GM19395 (cell line): Measurements from ENCODE around the gene TSEN34.

ENCODE experiments used
- ATAC-seq: cut with Tn5 transposase; IDR thresholded peaks from one replicate; pipeline ENCODE4 v1.9.1; 2021; ENCODE audit warnings: mild to moderate bottlenecking, moderate library complexity; ENCODE audit not compliant: unreplicated experiment

Gene TSEN34

DNA sequence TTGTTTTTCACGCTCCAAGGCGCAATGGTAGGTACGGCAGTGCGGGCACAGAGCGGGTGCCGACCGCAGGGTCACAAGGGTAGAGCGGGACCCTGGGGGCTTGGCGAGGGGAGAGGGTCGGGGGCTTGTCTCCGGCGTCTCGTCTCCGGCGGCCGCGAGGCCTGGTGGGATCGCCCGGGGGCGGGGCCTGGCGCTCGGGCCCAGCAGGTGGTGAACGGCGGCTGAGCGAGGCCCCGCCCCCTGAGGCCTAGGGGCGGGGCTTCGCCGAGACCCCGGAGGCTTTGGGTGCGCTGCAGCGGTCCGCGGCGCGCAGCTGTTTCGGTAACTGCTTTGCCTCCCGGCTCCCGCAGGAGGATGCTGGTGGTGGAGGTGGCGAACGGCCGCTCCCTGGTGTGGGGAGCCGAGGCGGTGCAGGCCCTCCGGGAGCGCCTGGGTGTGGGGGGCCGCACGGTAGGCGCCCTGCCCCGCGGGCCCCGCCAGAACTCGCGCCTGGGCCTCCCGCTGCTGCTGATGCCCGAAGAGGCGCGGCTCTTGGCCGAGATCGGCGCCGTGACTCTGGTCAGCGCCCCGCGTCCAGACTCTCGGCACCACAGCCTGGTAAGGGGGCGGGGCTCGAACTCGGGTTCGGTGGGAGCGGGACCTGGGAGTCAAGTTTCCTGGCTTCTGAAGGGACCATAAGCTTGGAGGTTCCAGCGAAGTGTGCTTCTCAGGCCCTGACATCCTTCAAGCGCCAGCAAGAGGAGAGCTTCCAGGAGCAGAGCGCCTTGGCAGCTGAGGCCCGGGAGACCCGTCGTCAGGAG lies at the start of gene TSEN34:
TSEN34 (plus strand) TSS at position 298 of the 800 bp plus-strand sequence; CDS start at position 355, 57 bp downstream.
- peak; percentile 27 for ATAC-seq

DNA sequence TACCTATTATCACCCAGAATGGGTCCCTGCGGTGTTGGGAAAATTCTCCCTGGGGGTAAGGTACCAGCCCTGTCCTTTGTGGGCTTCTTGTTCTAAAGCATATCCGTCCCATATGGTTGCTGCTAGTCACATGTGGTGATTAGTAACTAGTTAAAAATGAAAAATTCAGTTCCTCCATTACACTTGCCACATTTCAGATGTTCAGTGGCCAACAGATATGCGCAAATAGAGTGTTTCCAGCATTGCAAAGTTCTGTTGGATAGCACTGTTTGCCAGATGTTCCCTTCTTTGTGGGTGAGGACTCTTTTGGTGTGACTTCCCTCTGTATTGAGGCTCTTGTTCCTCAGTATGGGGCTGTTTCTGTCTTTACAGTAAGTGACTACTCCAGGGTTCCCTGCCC lies 49.8 kb upstream of the TSEN34 start:
- no peak for ATAC-seq

DNA sequence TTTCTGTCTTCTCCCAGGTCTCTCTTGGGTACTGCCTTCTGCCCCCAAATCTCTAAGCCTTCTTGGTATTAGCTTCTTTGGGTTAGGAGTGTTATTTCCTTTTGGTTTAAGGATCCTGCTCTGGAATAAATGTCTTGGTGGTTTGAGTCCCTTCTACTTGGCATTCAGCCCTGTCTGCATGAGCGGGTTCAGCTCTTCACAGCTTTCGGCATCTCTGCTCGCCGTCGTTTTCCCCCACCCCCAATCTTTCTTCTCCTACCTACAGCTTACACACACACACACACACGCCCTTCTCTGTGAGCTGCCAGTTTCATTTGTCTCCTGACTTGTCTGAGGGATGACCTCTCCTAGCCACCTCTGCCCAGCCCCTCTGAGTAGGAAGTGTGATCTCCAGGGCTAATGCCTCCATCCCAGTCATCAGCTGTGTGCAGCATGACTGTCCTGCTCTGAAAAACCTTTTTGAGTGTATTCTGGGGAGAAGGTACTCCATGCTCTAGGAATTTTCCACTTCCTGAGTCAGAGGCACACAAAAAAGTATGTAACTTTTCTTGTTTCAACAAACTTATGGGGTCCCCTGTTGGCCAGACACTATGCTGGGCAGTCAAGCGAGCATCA lies 48.8 kb upstream of the TSEN34 start:
- no peak for ATAC-seq

DNA sequence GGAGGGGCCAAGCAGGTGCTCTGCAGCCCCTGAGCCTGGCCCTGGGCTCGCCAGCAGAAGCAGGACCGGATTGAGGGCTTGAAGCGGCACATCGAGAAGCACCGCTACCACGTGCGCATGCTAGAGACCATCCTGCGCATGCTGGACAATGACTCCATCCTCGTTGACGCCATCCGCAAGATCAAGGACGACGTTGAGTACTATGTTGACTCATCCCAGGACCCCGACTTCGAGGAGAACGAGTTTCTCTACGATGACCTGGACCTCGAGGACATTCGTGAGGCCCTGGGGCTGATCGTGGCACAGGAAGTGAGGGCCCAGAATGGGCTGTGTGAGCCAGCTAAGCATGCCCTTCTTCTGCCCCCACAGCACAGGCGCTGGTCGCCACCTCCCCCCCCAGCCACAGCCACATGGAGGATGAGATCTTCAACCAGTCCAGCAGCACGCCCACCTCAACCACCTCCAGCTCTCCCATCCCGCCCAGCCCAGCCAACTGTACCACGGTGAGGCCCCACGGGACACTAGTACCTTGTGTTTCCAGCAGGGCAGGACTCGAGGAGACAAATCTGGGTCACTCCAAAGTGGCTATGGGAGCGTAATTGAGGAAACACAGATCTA lies 45.5 kb upstream of the TSEN34 start:
- ATAC-seq = no peak

DNA sequence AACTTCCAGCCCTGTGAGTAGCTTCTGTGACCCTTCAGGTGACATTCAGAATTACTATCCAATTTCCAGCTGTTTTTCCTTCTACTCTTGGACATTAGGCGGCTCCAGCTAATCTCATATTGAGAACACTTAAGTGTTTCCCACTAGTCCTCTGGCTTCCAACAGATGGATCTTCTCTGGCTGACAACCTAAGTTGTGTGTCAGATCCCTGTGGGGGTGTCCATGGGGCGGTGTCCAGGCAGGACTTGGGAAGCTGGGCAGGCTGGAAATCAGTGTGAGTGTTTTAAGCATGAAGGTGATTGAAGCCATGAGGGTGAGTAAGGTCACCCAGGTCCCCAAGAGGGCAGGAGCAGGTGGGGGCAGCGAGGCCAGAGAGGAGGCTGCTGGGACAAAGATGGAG lies 43.4 kb upstream of the TSEN34 start:
- no peak for ATAC-seq

DNA sequence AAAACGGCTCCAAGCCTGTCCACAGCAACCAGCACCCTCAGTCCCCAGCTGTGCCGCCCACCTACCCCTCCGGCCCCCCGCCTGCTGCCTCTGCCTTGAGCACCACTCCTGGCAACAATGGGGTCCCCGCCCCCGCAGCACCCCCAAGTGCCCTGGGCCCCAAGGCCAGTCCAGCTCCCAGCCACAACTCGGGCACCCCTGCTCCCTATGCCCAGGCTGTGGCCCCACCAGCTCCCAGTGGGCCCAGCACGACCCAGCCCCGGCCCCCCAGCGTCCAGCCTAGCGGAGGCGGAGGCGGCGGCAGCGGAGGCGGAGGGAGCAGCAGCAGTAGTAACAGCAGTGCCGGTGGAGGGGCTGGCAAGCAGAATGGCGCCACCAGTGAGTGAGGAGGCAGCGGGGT lies 43.0 kb upstream of the TSEN34 start:
- no peak for ATAC-seq

DNA sequence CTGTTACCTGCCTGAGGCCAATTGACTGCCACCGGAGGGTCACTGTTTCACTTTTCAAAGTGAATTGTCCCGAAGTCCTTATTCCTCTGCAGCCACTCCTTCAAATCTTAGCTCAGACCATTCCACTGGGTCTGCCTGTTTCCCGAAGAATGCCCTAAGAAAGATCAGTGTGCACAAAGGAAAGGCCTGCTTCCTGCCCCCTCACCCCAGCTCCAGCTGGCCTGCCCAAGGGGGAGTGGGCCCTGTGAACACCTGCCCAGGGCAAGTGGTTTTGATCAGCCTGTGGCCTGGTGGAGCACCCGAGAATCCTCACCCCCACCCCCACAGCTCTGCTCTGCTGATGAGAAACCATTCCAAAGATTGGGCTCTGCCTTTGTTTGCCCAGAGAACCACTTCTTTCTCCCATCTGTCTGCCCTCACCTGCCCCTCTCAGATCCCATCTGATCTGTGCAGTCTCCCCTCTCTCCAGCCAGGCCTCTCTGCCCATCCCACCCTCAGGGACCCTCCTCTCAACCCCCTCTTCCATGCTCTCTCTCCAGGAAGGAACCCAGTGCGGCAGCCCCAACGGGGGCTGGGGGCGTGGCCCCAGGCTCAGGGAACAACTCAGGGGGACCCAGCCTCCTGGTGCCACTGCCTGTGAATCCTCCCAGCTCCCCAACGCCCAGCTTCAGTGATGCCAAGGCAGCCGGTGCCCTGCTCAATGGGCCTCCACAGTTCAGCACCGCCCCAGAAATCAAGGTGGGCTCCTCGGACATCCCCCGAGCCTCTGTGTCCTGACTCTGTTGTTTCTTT lies 41.9 kb upstream of the TSEN34 start:
- ATAC-seq = no peak

DNA sequence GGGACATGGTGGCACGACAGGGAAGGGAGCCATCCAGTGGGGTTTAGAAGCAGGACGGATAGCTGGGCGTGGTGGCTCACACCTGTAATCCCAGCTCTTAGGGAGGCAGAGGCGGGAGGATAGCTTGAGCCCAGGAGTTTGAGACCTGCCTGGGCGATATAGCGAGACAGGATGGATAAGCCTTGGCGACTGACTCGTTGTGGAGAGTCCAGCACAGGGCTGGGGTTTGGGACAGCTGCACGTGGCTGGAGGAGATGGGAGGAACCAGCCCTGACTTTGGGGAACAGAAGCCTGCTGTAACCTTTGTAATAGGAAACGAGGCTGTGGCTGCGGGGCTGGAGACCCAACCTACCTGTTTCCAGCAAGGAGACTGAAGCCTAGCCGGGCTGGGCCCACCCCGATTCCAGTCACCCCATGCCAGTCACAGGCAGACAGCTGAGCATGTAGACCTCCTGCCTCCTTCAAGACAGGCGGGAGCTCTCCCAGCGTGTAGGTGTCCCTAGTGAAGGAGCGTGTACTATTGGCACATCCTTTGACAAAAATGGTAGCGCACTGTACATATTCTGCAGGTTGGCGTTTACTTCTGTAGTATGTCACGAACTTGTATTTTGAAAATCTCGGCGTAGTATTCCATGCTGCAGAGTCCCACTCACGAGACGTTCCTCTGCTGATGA lies 39.6 kb upstream of the TSEN34 start:
- ATAC-seq = no peak

DNA sequence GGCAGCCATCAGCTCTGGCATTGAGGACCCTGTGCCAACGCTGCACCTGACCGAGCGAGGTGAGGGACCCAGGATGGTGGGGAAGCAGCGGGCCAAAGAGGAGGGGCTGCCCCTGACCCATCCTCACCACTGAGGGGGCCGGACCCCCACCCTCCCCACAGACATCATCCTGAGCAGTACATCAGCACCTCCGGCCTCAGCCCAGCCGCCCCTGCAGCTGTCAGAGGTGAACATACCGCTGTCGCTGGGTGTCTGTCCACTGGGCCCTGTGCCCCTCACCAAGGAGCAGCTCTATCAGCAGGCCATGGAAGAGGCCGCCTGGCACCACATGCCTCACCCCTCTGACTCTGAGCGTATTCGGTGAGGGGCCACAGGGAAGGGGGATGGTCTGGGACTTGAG lies 38.8 kb upstream of the TSEN34 start:
- no peak for ATAC-seq

DNA sequence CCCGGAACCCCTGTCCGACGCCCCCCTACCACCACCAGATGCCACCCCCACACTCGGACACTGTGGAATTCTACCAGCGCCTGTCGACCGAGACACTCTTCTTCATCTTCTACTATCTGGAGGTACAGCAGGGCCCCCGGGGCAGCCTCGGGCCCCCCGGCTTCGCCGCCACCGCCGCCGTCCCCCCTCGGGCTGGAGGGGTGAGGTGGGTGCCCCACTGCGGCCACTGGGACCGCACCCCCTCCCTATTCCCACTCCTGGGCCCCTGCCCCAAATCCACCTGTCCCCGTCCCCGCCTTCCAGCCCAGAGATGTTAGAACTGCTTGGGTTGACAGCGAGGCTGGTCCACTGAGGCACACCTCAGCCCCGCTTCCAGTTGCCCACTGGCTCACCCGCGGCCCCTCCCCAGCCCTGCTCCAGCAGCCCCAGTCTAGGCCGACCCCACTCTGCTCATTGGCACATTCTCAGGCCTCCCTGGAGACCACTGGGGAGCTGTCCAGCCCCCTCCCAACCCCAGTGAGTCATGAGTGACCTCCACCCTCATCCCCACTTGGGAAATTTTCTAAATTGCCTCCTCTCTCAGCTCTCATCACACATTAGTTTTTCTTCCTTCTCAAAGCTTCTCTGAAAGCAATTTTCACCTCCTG lies 38.1 kb upstream of the TSEN34 start:
- no peak for ATAC-seq

DNA sequence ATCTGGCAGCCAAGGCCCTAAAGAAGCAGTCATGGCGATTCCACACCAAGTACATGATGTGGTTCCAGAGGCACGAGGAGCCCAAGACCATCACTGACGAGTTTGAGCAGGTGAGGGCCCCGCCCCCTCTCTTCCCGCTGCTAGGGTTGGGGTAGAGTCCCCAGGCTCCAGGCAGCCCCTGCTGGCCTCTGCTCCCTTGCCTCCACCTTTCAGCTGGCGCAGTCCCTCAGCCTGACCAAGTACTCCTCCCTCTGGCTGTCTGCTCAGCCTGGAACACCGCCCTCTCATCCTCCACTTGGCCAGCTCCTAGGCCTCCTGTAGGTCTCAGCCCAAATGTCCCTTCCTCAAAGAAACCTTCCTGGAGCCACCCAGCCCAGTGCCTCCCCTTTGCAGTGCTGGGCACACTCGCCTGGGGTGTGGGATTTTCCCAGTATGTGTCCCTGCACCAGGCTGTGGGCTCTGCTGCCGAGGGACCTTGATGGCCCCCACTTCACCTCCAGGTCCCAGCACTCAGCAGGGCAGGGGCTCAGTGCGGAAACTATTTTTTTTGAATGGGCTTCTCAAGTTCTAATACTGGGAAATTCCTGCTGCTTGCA lies 37.3 kb upstream of the TSEN34 start:
- ATAC-seq = no peak

DNA sequence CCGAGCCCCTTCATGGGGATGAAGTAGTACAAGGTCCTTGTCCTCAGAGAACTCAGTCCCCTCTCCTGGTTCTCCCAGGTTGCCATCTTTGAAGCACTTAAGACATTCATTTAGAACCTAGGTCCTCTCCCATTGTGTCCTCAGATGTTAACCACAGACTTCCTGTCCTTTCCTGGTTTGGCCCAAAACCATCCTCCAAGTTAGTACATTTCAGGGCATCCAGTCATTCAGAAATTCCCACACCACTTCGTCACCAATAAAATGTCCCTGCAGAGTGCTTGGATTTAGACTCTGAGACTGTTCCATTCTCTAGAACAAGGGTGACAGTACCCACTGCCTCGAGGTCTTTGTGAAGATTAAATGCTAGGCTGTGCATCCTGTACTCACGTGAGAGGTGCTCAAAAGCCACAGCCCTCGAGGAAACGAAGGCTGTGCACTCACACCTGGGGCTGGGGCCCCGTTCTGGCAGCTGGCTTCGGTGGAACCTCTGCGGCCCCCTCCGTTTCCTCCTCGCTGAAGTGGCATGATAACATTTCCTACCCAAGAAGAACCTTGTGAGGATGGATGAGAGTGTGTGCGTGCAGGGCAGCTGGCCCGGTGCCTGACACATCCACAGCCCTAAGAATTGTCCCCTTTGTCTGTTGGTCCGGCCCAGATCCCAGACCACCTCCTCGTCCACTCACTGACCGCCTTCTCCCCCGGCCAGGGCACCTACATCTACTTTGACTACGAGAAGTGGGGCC lies 36.3 kb upstream of the TSEN34 start:
- no peak for ATAC-seq

DNA sequence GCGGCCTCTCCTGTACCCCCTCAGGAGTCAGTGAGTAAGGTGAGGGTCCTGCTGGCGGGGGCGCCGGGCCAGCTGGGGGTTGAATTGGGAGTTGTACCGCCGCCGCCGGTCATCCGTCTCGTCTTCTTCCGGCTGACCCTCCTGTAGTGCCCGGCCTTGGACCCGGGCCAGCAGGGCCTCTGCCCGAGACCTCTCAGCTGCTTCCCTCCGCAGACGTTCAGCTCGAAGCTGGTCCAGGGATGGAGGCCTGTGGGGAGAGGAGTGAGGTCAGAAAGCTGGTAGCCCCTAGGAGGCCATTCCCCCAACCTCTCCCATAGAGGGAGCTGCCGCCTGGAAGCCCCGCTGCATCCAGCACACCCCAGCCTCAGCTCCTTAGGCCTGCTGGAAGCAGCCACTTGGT lies 35.4 kb upstream of the TSEN34 start:
- ATAC-seq = no peak

DNA sequence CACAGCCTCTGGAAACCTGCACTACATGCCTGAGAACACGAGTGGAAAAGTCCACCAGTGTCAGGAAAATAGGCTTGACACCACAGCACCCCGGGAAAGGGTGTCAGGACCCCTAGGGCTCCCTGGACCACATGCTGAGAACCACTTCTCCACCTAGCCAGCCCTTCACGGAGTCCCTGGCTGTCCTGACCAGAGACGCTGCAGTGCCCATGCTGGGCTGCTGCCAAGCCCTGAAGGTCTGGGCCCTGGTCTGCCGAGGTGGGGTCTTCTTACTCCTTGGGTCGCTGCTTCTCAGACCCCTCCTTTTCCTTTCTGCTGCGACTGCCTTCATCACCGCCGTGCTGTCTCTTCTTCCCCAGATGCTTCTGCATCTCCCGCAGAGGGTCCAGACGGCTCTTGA lies 34.6 kb upstream of the TSEN34 start:
- ATAC-seq = no peak

DNA sequence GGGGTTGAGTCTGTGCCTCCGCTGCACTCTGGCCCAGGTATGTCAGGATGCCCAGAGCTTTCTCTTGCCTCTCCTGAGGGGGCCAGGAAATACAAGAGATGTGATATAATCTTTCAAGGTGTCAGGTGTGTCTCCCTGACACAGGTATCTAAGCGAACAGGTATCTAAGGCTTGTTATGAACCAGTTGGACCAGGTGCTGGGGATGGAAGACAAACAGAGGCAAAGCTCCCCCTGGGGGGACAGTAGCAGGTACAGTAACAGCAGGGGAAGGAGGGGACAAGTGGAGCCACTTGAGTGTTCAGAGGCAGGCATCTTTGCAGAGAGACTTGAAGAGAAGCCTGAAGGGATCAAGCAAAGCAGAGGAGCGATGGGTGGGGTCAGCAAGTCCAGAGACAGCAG lies 34.2 kb upstream of the TSEN34 start:
- ATAC-seq = no peak

DNA sequence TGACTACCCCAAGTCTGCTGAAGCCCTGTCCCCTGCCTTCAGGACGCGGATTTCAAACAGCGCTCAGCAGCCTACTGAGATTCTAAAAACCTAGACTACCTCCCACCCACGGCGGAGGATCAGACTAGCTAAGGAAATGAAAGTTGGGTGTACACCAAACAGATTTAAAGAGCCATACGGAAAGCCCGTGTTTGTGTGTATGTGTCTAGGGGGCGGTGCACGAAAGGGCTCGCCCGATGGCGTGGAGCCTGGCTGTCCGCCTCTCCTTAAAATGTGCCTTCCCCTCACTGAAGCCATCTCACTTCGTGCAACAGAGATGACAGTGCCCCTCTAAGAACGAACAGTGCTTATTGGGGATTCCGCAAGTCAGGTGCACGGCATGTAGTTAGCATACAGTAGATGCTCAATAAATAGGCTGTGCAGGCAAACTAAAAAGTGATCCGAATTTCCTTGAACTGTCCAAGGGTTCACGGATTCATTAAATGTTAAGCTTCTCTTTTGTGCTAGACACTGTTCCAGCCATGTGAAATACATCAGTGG lies 32.2 kb upstream of the TSEN34 start:
- ATAC-seq = no peak

DNA sequence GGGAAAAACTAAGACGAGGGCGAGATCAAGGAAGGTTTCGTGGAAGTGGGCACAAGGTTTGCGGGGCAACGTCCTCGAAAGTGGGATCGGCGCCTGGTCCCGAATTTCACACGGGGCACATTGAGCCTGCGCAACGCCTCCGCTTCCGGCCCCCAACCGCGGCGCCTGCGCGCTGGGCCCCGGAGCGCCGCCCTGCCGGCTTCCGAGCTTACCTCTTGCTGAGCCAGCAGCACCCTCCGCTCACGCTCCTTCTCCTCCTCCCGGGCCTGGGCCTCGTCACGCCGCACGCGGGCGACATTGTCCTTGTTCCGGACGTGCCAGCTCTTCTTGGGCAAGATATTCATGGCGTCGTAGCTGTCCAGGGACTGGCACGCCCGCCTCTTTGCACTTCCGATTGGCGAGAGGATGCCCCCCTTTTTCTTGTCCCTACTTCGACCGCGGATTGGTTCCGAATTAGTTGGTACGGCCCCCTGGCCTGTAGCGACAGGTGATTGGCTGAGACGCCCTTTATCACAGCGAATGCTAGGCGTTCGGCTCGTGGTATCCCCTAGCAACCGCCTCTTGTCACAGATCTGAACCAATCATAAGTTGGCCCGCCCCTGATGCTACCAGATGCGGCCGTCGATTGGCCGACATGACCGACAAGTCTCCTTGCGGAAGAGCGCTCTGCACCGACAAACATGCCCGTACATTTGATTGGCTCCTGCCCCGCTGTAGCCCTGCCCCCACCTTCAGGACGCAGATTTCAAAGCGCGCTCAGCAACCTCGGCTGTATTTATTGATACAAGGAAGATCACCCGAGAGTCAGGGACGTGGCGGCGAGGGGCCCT lies 31.5 kb upstream of the TSEN34 start, which contains the start of gene LENG1:
LENG1 (minus strand) TSS at position 370 of the 830 bp plus-strand sequence; CDS start at position 344, 26 bp downstream.
- peak; percentile 94 for ATAC-seq
